Measurements from ENCODE around the gene RPL21.

Gene RPL21

DNA sequence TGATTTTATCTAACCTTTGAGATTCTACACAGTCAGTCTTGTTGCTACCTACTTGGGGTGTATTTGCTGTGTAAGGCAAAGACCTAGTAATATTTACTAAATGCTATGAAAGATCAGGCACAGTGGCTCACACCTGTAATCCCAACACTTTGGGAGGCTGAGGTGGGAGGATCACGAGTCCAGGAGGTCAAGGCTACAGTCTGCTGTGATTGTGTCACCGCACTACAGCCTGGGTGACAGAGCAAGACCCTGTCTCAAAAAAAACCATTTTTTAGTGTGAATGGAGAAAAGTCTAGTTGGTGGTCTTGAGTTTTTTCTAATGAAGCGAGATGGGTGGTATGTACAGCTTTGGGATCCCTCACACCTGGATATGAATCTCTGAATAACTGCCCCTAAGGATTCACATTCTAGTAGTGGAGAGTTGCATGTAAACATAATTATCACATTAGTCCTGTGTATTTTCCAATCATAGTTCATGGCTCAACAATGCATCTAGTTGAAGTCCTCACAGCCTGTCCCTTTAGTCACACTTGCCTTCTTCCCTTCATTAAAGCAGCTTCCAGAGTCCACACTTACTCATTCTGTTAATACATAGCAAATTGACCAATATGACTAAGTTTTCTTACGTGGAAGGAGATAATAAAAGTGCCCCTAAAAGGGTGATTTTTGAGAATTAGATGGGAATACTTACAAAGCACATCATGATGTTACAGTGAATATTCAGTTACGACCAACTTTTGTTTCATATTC is 7.5 kb downstream of the RPL21 start:
- no peak for FAIRE-seq

DNA sequence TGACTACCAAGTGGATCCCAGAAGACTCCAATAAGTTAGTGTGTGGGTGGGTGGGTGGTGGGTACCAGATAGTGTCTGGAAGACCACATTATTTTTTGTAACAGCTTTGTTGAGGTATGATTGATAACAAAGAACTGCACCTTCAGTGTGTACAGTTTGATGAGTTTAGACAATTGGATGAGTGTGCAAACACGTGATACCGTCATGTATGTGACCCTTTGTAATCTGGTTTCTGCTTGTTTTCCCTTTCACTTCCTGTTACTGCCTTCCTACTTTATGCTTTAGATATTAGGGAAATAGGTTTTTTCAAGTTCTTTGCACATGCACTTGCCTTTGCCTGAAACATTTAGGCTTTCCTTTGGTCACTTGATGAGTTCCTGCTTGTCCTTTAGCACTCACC is 8.5 kb downstream of the RPL21 start:
- no peak for FAIRE-seq

DNA sequence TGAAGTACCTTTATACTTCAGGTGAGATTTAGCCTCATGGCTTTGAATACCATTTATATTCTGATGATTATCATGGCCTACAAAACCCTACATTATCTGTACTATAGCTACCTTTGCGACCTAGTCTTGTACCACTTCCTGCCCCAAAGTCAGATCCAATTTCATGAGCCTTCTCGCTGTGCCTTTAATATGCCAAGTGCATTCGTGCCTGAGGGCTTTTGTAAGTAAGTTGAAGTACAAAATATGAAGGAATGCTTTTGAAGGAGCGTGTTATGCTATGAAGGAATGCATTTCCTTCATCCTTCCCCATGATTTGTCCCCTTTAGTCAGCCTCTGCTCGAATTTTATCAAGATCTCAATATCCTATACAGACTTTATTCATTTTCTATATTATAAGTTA is 10.0 kb downstream of the RPL21 start:
- FAIRE-seq: no peak

GRCh38 chr13:27263438-27263837 is 12.1 kb downstream of the RPL21 start:
- FAIRE-seq: no peak

DNA sequence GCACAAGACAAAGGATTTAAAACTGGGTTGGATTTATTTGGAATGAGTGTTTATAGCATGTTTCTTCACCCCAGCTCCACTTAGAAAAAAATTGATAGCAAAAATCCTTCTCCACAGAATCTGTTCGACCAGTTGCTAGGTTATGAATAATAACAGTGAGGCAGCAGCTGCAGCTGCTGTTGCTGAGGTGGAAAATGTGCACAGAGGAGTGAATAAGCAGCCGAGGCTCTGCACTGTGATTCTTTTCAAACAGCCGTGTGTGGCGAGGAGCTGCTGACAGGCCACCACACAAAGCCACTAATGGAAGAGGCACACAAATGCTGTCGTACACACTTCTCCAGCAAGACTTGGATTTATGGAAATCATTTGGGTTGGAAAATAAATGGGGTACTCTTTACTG is 12.8 kb downstream of the RPL21 start:
- no peak for FAIRE-seq

GRCh38 chr13:27264648-27265047 is 13.3 kb downstream of the RPL21 start:
- no peak for FAIRE-seq

GRCh38 chr13:27266917-27267316 is 15.6 kb downstream of the RPL21 start:
- FAIRE-seq: no peak

GRCh38 chr13:27267596-27267995 is 16.2 kb downstream of the RPL21 start:
- FAIRE-seq: no peak

DNA sequence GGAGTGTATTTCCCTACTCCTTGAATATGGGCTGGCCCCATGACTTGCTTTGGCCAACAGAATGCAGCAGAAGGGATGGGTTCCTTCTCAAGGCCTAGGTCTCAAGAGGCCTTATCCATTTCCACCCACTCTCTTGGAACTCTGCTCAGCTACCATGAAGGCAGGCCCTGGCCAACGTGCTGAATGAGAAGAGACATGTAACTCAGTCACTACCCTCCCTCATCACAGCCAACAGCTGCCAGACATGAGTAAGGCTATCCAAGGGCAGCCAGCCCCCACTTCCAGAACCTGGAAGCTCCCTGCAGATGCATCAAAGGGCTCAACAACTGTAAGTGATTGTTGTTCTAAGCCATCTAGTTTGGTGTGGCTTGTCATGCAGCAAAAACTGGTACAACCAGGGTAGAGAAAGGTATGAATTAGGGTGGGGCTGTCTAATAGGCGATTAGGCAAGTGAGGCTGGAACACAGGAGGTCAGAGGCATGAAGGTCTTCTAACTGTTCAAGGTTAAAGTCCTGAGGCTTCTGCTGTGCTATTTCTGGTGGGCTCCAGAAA is 17.8 kb downstream of the RPL21 start:
- FAIRE-seq: no peak

GRCh38 chr13:27270594-27271520 is 19.5 kb downstream of the RPL21 start, which contains the start of gene RASL11A:
RASL11A (plus strand) TSS chr13:27270830; CDS start chr13:27270945, 115 bp downstream.
- FAIRE-seq: no peak

DNA sequence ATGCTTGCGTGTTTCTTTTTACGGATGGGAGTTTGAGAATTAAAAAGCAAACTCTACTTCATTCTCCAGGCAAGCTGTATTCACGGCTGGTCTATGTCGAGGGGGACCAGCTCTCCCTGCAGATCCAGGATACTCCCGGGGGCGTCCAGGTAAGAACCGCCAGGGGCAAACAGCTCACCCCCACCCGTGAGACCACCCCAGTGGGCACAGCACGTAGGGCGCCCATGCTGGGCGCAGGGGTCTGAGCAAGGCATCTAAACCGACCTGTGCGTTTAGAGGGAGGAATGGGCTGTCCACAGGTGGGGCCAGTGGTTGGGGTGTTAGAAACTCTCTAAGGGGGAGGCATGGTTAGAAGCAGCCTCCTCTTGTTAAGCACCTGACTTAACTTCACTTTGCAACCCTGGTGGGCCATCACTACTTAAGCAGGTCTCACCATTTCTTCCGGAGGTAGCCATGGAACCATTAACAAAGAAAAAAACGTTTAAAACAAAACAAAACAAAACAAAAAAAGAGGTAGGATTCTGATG is 20.3 kb downstream of the RPL21 start:
- FAIRE-seq: no peak

DNA sequence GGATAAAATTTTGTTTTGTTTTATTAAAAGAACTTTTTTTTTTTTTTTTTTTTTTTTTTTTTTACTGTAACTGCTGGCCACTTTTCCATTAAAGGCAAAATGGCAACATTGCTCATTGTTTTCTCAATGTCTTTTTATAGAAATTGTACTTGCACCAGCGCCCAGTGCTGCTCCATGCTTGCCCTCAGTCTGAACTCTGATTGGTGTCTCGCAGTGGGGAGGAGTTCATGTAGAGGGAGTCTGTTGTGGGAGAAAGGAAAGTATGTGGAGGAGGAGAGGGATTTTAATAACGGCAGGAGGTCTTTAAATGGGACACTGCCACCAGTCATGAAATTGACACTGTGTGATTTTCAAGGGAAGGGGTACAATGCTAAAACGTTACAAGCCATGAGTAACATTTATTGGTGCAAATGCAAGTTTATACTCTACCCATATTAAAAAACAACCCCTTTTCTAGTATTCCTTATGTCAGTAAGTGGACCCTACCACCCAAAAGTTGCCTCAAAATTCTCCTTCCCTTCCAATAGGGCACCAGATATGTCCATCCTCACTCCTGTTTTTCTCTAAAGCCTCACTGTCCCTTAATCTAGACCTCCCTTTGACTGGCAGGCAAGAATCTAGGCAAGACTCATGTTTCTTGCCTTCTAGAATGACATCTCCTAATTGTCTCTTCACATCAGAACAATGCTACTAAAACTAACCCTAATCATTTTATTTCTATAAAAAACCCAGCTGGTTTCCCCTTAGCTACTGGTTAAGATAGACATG is 22.5 kb downstream of the RPL21 start:
- FAIRE-seq: no peak

- no peak for FAIRE-seq
These were observed 23.3 kb downstream of the RPL21 start for GRCh38 chr13:27274631-27275030.

GRCh38 chr13:27276188-27276587 is 24.8 kb downstream of the RPL21 start:
- no peak for FAIRE-seq

GRCh38 chr13:27279506-27279905 is 28.1 kb downstream of the RPL21 start:
- no peak for FAIRE-seq

- no peak for FAIRE-seq
These were observed 28.8 kb downstream of the RPL21 start for GRCh38 chr13:27280009-27280656.

GRCh38 chr13:27280841-27281240 is 29.5 kb downstream of the RPL21 start:
- no peak for FAIRE-seq

GRCh38 chr13:27281420-27281819 is 30.1 kb downstream of the RPL21 start:
- FAIRE-seq: no peak

DNA sequence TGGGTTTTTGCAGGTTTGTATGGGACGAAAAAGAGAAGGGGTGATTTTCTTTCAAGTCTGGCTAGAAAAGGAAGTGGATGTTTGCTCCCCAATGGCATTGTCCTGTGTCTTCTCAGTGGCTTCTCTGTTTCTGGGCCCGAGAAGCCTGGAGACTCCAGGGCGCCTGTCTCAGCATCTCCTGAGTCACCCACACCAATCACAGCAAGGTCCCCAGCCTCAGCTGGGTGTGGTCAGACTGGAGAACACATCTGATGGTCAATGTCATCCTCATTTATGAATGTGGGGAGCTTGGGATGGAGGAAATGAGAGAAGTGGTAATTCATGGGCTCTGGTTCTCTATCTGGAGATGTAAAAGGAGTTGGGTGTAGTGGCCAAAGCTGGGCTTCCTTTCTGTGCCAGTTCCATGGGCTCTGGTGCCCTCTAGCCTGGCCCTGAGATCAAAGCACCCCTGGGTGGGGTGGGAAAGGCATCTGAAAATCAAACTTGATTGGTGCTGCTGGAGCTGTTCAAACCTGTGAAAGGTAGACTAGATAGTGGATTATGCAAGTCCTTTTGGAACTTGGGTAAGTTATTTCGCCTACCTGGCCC is 32.6 kb downstream of the RPL21 start:
- no peak for FAIRE-seq

DNA sequence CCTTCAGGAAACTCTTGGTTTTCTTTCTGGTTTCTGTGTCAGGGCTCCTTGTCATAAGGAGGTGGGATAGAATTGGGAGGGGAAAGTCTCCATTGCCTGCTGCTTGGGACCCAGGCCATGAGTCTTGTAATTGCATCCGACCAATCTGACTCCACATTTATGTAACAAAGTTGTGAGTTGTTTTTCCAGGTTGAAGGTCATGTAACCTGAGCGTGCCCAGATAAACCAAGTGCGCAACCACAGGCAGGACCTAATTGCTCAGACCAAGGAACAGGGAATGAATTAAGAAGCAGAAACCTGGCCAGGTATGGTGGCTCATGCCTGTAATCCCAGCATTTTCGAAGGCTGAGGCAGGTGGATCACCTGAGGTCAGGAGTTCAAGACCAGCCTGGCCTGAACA is 37.0 kb downstream of the RPL21 start:
- no peak for FAIRE-seq

- FAIRE-seq: no peak
These were observed 37.8 kb downstream of the RPL21 start for GRCh38 chr13:27289011-27289665.

All from A204.1 (cell line).